ENCODE results near the gene RAB7B. TPM values are rescaled to one million over a fixed set of nuclear protein-coding genes. Genes with fewer than 3 reads are reported as not detected.

The RAB7B gene
- polyA plus RNA-seq, 2 of the 4 experiments (the other 2 are of a cell fraction) = 0.08 to 0.30 TPM

GRCh38 chr1:205954819-205955404 lies 48.3 kb downstream of the RAB7B start:
- H3K9me3 ChIP-seq = no peaks in the 10 kb centered on the region
- TF ChIP-seq TP53 (CRISPR knock-in tag; IDR thresholded peaks at IDR 0.05) (no peak), POLR2AphosphoS2 (conservative IDR thresholded peaks at IDR 0.05; ENCODE audit: low read length) (no peak), MYC (IDR thresholded peaks at IDR 0.05; ENCODE audit: borderline replicate concordance, low read length) (no peak), JUNB (IDR thresholded peaks at IDR 0.05) (no peak), ZSCAN20 (CRISPR knock-in tag; IDR thresholded peaks at IDR 0.05) (no peak), EHF (CRISPR knock-in tag; IDR thresholded peaks at IDR 0.05) (no peak), E2F6 (IDR thresholded peaks at IDR 0.05; ENCODE audit: borderline replicate concordance, low read depth) (no peak), PHF8 (IDR thresholded peaks at IDR 0.05; ENCODE audit: borderline replicate concordance, low read depth) (no peak), KDM1A (IDR thresholded peaks at IDR 0.05; ENCODE audit: low read depth) (no peak), USF2 (IDR thresholded peaks at IDR 0.05) (no peak), BHLHE40 (IDR thresholded peaks at IDR 0.05; ENCODE audit: low read depth, low read length) (no peak), BCL3 (IDR thresholded peaks at IDR 0.05) (no peak), REST (IDR thresholded peaks at IDR 0.05) (no peak), HES2 (IDR thresholded peaks at IDR 0.05) (no peak), ZC3H11A (IDR thresholded peaks at IDR 0.05) (no peak)
- no peaks in the 10 kb centered on the region for H3K4me1 ChIP-seq
- POLR2A ChIA-PET = no interaction called here
- no peak overlapping the region for H3K4me3 ChIP-seq
- FAIRE-seq (no peak), ATAC-seq (no peak), DNase-seq (ENCODE audit: low read depth in 1 of 2, low spot score in 1 of 2) (no peak)
- 75% methylated on average over 11 of the region's 11 CpGs for WGBS (ENCODE audit: missing lambda C conversion rate)
- CTCF ChIA-PET = interaction anchor here (1.5 to 3.0 kb wide), 3 partner anchors 10 to 36 kb away, joined by 5 to 13 read pairs (median 6); no protein-coding TSS in a partner anchor
- H3K4me2 ChIP-seq = no peak overlapping the region
- no peak overlapping the region for H3K27ac ChIP-seq

GRCh38 chr1:205951746-205952145 lies 51.4 kb downstream of the RAB7B start:
- 67% methylated on average over 1 of the region's 1 CpG for WGBS (ENCODE audit: missing lambda C conversion rate)
- H3K9me3 ChIP-seq = no peaks in the 10 kb centered on the region
- H3K4me2 ChIP-seq = no peak overlapping the region
- no peaks in the 10 kb centered on the region for H3K4me1 ChIP-seq
- ChIA-PET CTCF (interaction anchor here (0.8 to 14.5 kb wide), 8 partner anchors 9 to 80 kb away, joined by 3 to 139 read pairs (median 4); partner anchors contain the start of gene SLC26A9), POLR2A (no interaction called here)
- no peak for TF ChIP-seq MYC (IDR thresholded peaks at IDR 0.05; ENCODE audit: borderline replicate concordance, low read length)
- TF ChIP-seq HDAC2 (IDR thresholded peaks at IDR 0.05) = no peak
- TF ChIP-seq SMC3 (IDR thresholded peaks at IDR 0.05) = no peak
- TF ChIP-seq POLR2A (IDR thresholded peaks at IDR 0.05; ENCODE audit: low read length) = no peak
- no peak for TF ChIP-seq ZFP36 (IDR thresholded peaks at IDR 0.05; ENCODE audit: borderline replicate concordance, partially characterized antibody)
- TF ChIP-seq ELK1 (IDR thresholded peaks at IDR 0.05; ENCODE audit: low read depth, low read length) = no peak
- no peak for TF ChIP-seq GATA3 (IDR thresholded peaks at IDR 0.05; ENCODE audit: borderline replicate concordance)
- no peak for TF ChIP-seq MAFK (IDR thresholded peaks at IDR 0.05; ENCODE audit: partially characterized antibody)
- TF ChIP-seq RCOR1 (IDR thresholded peaks at IDR 0.05; ENCODE audit: low read depth, low read length) = no peak
- TF ChIP-seq FOSB (CRISPR knock-in tag; IDR thresholded peaks at IDR 0.05) = no peak
- TF ChIP-seq ZSCAN20 (CRISPR knock-in tag; IDR thresholded peaks at IDR 0.05) = no peak
- FAIRE-seq = no peak
- no peak overlapping the region for H3K4me3 ChIP-seq
- H3K27ac ChIP-seq = no peak overlapping the region
- no peak for ATAC-seq
- no peak for DNase-seq (ENCODE audit: low read depth in 1 of 2, low spot score in 1 of 2)
